Neural progenitor cell (in vitro differentiated cells): ENCODE results near the gene VTI1A. TPM values are rescaled to one million over a fixed set of nuclear protein-coding genes. Genes with fewer than 3 reads are reported as not detected.
A peak's percentile ranks its signal among the peaks of the same experiment; 100 is the strongest.

ENCODE experiments used
- DNase-seq: peaks from one replicate; pipeline ENCODE4 v3.0.0-alpha.2; 2016; ENCODE audit warnings: low spot score
- H2AFZ ChIP-seq: fragments of 200-600 bp; sonication (generic); replicated peaks from 2 replicates; pipeline ENCODE4 v1.6.1; 2016; ENCODE audit warnings: antibody characterized with exemption
- H3F3A ChIP-seq: fragments of 200-600 bp; sonication (generic); 2 replicates; pipeline ENCODE4 v1.6.1; 2016; ENCODE audit warnings: antibody characterized with exemption, low read depth
- H3K27ac ChIP-seq: fragments of 200-600 bp; sonication (generic); 2 replicates; pipeline ENCODE4 v1.5.1; 2016; ENCODE audit warnings: mild to moderate bottlenecking
- H3K27me3 ChIP-seq: fragments of 200-600 bp; sonication (generic); 2 replicates; pipeline ENCODE4 v1.6.1; 2016; ENCODE audit warnings: mild to moderate bottlenecking, moderate library complexity
- H3K36me3 ChIP-seq: fragments of 200-600 bp; sonication (generic); 2 replicates; pipeline ENCODE4 v1.5.1; 2016
- H3K4me1 ChIP-seq: fragments of 200-600 bp; sonication (generic); 2 replicates; pipeline ENCODE4 v1.6.1; 2016; ENCODE audit warnings: mixed run types
- H3K4me2 ChIP-seq: fragments of 200-600 bp; sonication (generic); 2 replicates; pipeline ENCODE4 v1.6.1; 2016
- H3K4me3 ChIP-seq: fragments of 200-600 bp; sonication (generic); 2 replicates; pipeline ENCODE4 v1.5.1; 2016
- H3K79me2 ChIP-seq: fragments of 200-600 bp; sonication (generic); 2 replicates; pipeline ENCODE4 v1.6.1; 2016; ENCODE audit warnings: low read depth
- H3K9ac ChIP-seq: fragments of 200-600 bp; sonication (generic); 2 replicates; pipeline ENCODE4 v1.6.1; 2016
- H3K9me3 ChIP-seq: fragments of 200-600 bp; sonication (generic); 2 replicates; pipeline ENCODE4 v1.5.1; 2016; ENCODE audit warnings: low read depth
- H4K20me1 ChIP-seq: fragments of 200-600 bp; sonication (generic); 2 replicates; pipeline ENCODE4 v1.6.1; 2016; ENCODE audit warnings: low read depth
- H3K27ac Mint-ChIP-seq: 3 replicates; pipeline ENCODE4 v1.8.0; 2021; ENCODE audit warnings: mixed read lengths
- H3K27me3 Mint-ChIP-seq: 2 replicates; pipeline ENCODE4 v1.8.0; 2022; ENCODE audit warnings: low read depth, mild to moderate bottlenecking, inconsistent platforms, moderate library complexity, mixed read lengths; ENCODE audit not compliant: insufficient read depth
- H3K36me3 Mint-ChIP-seq: 3 replicates; pipeline ENCODE4 v1.8.0; 2021; ENCODE audit warnings: mixed read lengths
- H3K4me1 Mint-ChIP-seq: 3 replicates; pipeline ENCODE4 v1.8.0; 2021; ENCODE audit warnings: mixed read lengths
- H3K4me3 Mint-ChIP-seq: 3 replicates; pipeline ENCODE4 v1.8.0; 2021; ENCODE audit warnings: mild to moderate bottlenecking, moderate library complexity, mixed read lengths
- H3K9me3 Mint-ChIP-seq: 3 replicates; pipeline ENCODE4 v1.8.0; 2020; ENCODE audit warnings: mixed read lengths
- EZH2 ChIP-seq: fragments of 200-600 bp; sonication (generic); IDR thresholded peaks from 2 replicates; pipeline ENCODE4 v1.6.1; 2017; ENCODE audit warnings: antibody characterized with exemption, mild to moderate bottlenecking, moderate library complexity
- EZH2phosphoT487 ChIP-seq: fragments of 200-600 bp; sonication (generic); IDR thresholded peaks from 2 replicates; pipeline ENCODE4 v1.6.1; 2017; ENCODE audit warnings: antibody characterized with exemption
- total RNA-seq: library from RNA; depleted of rRNA; stranded (reverse); fragments of >200 nt; gene quantifications from 2 replicates; pipeline ENCODE4 v1.2.3, GENCODE V29; 2015; ENCODE audit warnings: low replicate concordance
- TF ChIP-seq, protein P1 (sequence below): fragments of 200-600 bp; sonication (generic); IDR thresholded peaks from 2 replicates; pipeline ENCODE4 v1.5.1; 2017; ENCODE audit warnings: antibody characterized with exemption, mild to moderate bottlenecking

Gene VTI1A
- total RNA-seq, 1 donor from 2014 or later: 28.8 TPM

GRCh38 chr10:112564337-112564736 lies 117.3 kb downstream of the VTI1A start:
- Histone ChIP-seq H3K4me1 (peaks cover 17% of the 10 kb centered on the region), H3K27me3 (no peaks in the 10 kb centered on the region), H3K9me3 (no peaks in the 10 kb centered on the region), H3K9ac (no peak overlapping the region), H3K36me3 (no peaks in the 10 kb centered on the region), H2AFZ (no peak overlapping the region), H3K4me2 (no peak overlapping the region), H3F3A (peaks cover 15% of the 10 kb centered on the region), H3K4me3 (no peak overlapping the region), H3K27ac (no peak overlapping the region), H3K79me2 (no peaks in the 10 kb centered on the region), H4K20me1 (no peaks in the 10 kb centered on the region)
- no peak overlapping the region for H3K27ac Mint-ChIP-seq
- H3K4me1 Mint-ChIP-seq: peaks cover 20% of the 10 kb centered on the region
- H3K27me3 Mint-ChIP-seq: no peaks in the 10 kb centered on the region
- no peaks in the 10 kb centered on the region for H3K9me3 Mint-ChIP-seq
- no peaks in the 10 kb centered on the region for H3K36me3 Mint-ChIP-seq
- no peak for DNase-seq
- TF ChIP-seq, protein P1, sequence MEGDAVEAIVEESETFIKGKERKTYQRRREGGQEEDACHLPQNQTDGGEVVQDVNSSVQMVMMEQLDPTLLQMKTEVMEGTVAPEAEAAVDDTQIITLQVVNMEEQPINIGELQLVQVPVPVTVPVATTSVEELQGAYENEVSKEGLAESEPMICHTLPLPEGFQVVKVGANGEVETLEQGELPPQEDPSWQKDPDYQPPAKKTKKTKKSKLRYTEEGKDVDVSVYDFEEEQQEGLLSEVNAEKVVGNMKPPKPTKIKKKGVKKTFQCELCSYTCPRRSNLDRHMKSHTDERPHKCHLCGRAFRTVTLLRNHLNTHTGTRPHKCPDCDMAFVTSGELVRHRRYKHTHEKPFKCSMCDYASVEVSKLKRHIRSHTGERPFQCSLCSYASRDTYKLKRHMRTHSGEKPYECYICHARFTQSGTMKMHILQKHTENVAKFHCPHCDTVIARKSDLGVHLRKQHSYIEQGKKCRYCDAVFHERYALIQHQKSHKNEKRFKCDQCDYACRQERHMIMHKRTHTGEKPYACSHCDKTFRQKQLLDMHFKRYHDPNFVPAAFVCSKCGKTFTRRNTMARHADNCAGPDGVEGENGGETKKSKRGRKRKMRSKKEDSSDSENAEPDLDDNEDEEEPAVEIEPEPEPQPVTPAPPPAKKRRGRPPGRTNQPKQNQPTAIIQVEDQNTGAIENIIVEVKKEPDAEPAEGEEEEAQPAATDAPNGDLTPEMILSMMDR: no peak
- no peak for TF ChIP-seq EZH2phosphoT487
- no peak for TF ChIP-seq EZH2
- H3K4me3 Mint-ChIP-seq: no peak overlapping the region

- Histone ChIP-seq H3K4me2 (no peak overlapping the region), H3K4me3 (no peak overlapping the region), H2AFZ (no peak overlapping the region), H3K36me3 (no peaks in the 10 kb centered on the region), H3K4me1 (peaks cover 12% of the 10 kb centered on the region), H3K9ac (no peak overlapping the region), H3F3A (peaks cover 11% of the 10 kb centered on the region), H3K27ac (no peak overlapping the region), H3K9me3 (no peaks in the 10 kb centered on the region), H3K79me2 (no peaks in the 10 kb centered on the region), H3K27me3 (no peaks in the 10 kb centered on the region), H4K20me1 (no peaks in the 10 kb centered on the region)
- peak; percentile 79 for DNase-seq
- Mint-ChIP-seq H3K36me3 (no peaks in the 10 kb centered on the region), H3K27ac (no peak overlapping the region), H3K27me3 (no peaks in the 10 kb centered on the region), H3K4me3 (no peak overlapping the region), H3K4me1 (peaks cover 13% of the 10 kb centered on the region), H3K9me3 (no peaks in the 10 kb centered on the region)
- TF ChIP-seq EZH2: no peak
- TF ChIP-seq, protein P1: peak; percentile 91
These were observed 118.5 kb downstream of the VTI1A start for GRCh38 chr10:112565434-112566053.

- no peak overlapping the region for H3K4me3 Mint-ChIP-seq
- Histone ChIP-seq H3K27ac (no peak overlapping the region), H3K36me3 (no peaks in the 10 kb centered on the region), H3F3A (no peaks in the 10 kb centered on the region), H3K4me3 (no peak overlapping the region), H3K4me2 (no peak overlapping the region), H3K27me3 (no peaks in the 10 kb centered on the region), H2AFZ (no peak overlapping the region), H3K4me1 (peaks cover 8% of the 10 kb centered on the region), H4K20me1 (no peaks in the 10 kb centered on the region), H3K9me3 (no peaks in the 10 kb centered on the region), H3K9ac (no peak overlapping the region), H3K79me2 (no peaks in the 10 kb centered on the region)
- peaks cover 3% of the 10 kb centered on the region for H3K4me1 Mint-ChIP-seq
- no peak for DNase-seq
- H3K27me3 Mint-ChIP-seq: no peaks in the 10 kb centered on the region
- no peak overlapping the region for H3K27ac Mint-ChIP-seq
- no peaks in the 10 kb centered on the region for H3K9me3 Mint-ChIP-seq
- peaks cover 2% of the 10 kb centered on the region for H3K36me3 Mint-ChIP-seq
- TF ChIP-seq EZH2phosphoT487: no peak
- TF ChIP-seq EZH2: no peak
- TF ChIP-seq, protein P1: no peak
These were observed 123.6 kb downstream of the VTI1A start for GRCh38 chr10:112570585-112570984.
